Activated CD4-positive, alpha-beta memory T cell treated with anti-CD3 and anti-CD28 coated beads for 36 hours (primary cell): ENCODE results near the gene TMEM35A. TPM values are rescaled to one million over a fixed set of nuclear protein-coding genes. Genes with fewer than 3 reads are reported as not detected.
"Not testable (repeated sequence)": the region's sequence is repeated elsewhere in the genome, so short reads cannot be mapped to it uniquely, and the experiment has no call there.

ENCODE experiments used
- CTCF ChIA-PET: fragments of 350-600 bp; sonication (Branson Sonifier 250); formaldehyde crosslinking; loops from one replicate; lab custom pipeline; 2021; ENCODE audit warnings: antibody characterized with exemption, inconsistent platforms; lab: Charles Lee
- POLR2A ChIA-PET: fragments of 350-600 bp; sonication (Branson Sonifier 250); formaldehyde crosslinking; loops from one replicate; lab custom pipeline; 2021; ENCODE audit warnings: antibody characterized with exemption; lab: Charles Lee
- DNase-seq: peaks from one replicate; pipeline ENCODE4 v3.0.0-alpha.2; 2020
- H3K27ac Mint-ChIP-seq: one replicate; pipeline ENCODE4 v1.8.0; 2021; ENCODE audit warnings: mixed read lengths
- H3K27me3 Mint-ChIP-seq: one replicate; pipeline ENCODE4 v1.8.0; 2021; ENCODE audit warnings: mixed read lengths
- H3K36me3 Mint-ChIP-seq: one replicate; pipeline ENCODE4 v1.8.0; 2021; ENCODE audit warnings: mixed read lengths
- H3K4me1 Mint-ChIP-seq: one replicate; pipeline ENCODE4 v1.8.0; 2021; ENCODE audit warnings: low read depth, mixed read lengths
- H3K4me3 Mint-ChIP-seq: one replicate; pipeline ENCODE4 v1.8.0; 2021; ENCODE audit warnings: mild to moderate bottlenecking, mixed read lengths
- H3K9me3 Mint-ChIP-seq: one replicate; pipeline ENCODE4 v1.8.0; 2021; ENCODE audit warnings: mixed read lengths
- intact Hi-C: fragments of 100-400 bp; cut with micrococcal nuclease; formaldehyde crosslinking; loops from one replicate; pipeline ENCODE4 v1.15.1; 2023
- total RNA-seq, 2 experiments: library from RNA; stranded (reverse); gene quantifications; one replicate each; pipeline ENCODE4 v1.2.3, GENCODE V29; 2021

Gene TMEM35A, protein sequence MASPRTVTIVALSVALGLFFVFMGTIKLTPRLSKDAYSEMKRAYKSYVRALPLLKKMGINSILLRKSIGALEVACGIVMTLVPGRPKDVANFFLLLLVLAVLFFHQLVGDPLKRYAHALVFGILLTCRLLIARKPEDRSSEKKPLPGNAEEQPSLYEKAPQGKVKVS
- total RNA-seq, result not detected

DNA sequence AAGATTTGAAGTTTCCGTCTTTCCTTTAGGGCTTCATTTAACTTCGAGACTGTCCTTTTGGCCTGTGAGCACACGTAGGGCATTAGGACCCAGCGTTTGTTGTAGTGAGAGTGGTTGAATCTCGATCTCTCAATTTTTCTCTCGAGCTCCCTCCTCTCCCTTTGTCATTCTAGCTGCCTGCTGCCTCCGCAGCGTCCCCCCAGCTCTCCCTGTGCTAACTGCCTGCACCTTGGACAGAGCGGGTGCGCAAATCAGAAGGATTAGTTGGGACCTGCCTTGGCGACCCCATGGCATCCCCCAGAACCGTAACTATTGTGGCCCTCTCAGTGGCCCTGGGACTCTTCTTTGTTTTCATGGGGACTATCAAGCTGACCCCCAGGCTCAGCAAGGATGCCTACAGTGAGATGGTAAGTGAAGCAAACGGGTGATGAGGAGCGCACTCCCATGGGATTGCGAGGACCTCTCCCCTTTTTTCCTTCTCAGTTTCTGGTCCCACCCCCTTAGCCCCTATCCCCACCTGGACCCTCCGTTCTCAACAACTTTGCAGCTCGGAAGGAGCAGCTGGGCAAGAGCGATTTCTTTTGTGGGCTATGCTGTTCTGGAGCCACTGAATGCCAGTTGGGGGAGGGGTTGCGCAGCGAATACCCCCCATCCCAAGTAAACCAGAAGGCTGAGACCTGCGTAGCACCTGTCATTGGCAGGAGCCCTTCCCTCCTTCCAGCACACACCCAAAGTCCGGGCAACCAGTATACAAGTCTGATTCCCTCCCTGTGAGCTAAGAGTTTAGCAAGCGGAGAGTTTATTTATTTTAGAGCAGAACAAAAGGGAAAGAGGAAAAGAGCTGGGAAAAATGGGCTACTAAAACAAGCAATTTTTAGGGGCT lies at the start of gene TMEM35A:
Gene TMEM35A, plus strand, starts transcription at position 164 of the 883 bp plus-strand sequence. Its CDS starts 124 bp downstream, at position 288.
- CTCF ChIA-PET, result no interaction called here
- POLR2A ChIA-PET, result no interaction called here

DNA sequence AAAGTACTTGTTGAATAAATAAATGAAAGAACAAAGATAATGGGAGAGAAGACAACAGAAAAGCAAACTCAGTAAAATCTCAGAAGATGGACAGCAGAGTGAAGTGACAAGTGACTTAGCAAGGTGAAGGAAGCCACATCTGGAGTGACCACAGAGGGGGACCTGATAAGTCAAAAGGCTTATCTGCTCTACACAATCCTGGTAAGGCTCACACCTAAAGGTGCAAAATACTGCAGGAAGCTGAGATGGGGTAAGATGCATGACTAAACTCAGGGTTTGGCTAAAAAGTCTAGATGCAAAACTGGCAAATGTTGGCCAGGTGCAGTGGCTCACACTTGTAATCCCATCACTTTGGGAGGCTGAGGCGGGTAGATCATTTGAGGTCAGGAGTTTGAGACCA lies 49.0 kb upstream of the TMEM35A start:
- Mint-ChIP-seq H3K9me3 (no peaks in the 10 kb centered on the region), H3K36me3 (peaks cover 21% of the 10 kb centered on the region), H3K27me3 (no peaks in the 10 kb centered on the region), H3K27ac (no peak overlapping the region), H3K4me3 (no peak overlapping the region), H3K4me1 (peaks cover 3% of the 10 kb centered on the region)
- no peak for DNase-seq
- ChIA-PET POLR2A (no interaction called here), CTCF (no interaction called here)
- intact Hi-C loops, result no loop called here

More for the DNA sequence above, at the start of gene TMEM35A:
- Mint-ChIP-seq H3K36me3 (no peaks in the 10 kb centered on the region), H3K4me3 (no peak within 1 kb of the TSS), H3K4me1 (peaks cover 5% of the 10 kb centered on the region), H3K9me3 (no peaks in the 10 kb centered on the region), H3K27me3 (peaks cover 14% of the 10 kb centered on the region), H3K27ac (no peak within 1 kb of the TSS)
- no peak for DNase-seq
- intact Hi-C loops, result no loop called here

DNA sequence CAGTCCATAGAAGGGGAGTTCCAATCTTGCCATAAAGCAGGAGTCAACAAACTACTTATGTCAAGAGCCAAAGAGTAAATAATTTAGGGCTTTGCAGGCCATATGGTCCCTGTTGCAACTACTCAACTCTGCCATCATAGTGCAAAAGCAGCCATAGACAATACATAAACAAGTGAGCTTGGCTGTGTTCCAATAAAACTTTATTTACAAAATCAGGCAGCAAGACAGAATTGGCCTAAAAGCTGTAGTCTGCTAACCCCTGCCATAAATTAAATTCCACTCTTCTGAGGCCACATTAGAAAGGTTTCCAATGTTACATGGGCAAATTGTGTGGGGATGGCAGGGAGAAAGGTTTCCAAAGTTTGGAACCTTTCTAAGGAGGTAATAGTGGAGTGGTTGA lies 41.4 kb upstream of the TMEM35A start:
- CTCF ChIA-PET, result no interaction called here
- intact Hi-C loops, result no loop called here
- no peak overlapping the region for H3K27ac Mint-ChIP-seq

DNA sequence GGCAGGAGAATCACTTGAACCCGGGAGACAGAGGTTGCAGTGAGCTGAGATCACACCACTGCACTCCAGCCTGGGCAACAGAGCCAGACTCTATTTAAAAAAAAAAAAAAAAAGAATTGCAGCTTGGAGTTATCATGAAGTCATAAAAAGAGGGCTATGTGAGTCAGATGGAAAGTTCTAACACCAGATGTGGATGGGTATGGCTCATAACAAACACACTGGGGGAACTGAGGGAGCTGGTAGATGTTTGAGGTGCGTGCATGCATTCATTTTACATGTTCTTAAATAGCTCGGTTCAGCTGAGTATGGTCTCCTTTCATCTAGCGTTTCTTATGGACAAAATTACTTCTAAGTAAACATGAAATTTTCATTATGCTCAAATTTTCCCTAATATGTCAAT lies 38.5 kb upstream of the TMEM35A start:
- Mint-ChIP-seq H3K27me3 (no peaks in the 10 kb centered on the region), H3K36me3 (peaks cover 9% of the 10 kb centered on the region), H3K9me3 (no peaks in the 10 kb centered on the region), H3K27ac (no peak overlapping the region), H3K4me3 (no peak overlapping the region), H3K4me1 (peaks cover 7% of the 10 kb centered on the region)
- ChIA-PET POLR2A (no interaction called here), CTCF (interaction anchor here (0.6 kb wide), 1 partner anchor 190 kb away, joined by 3 read pairs; no protein-coding TSS in a partner anchor)
- intact Hi-C loops, result no loop called here
- peak; percentile 15 for DNase-seq

More for the DNA sequence above, 41.4 kb upstream of the TMEM35A start:
- H3K4me3 Mint-ChIP-seq, result no peak overlapping the region
- H3K36me3 Mint-ChIP-seq, result peaks cover 10% of the 10 kb centered on the region
- no peaks in the 10 kb centered on the region for H3K27me3 Mint-ChIP-seq
- POLR2A ChIA-PET, result no interaction called here
- no peaks in the 10 kb centered on the region for H3K9me3 Mint-ChIP-seq
- no peak for DNase-seq
- H3K4me1 Mint-ChIP-seq, result peaks cover 4% of the 10 kb centered on the region

DNA sequence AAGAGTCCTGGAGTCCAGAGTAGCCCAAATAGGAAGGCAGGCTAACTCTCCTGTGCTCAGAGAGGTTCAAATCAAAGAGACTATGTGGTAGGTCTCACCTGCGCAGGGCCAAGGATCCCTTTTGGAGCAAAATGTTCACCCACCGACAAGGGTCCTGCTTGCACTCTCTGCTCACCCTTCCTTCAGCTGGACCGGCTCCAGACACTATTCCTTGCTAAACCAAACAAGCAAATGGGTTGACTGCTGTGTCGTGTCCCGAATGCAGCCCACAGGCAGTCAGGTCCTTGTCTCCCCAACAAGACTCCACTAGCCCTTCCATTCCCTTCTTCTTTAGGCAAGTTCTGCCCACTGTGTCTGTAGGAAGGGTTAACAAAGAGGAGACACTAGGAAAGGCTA lies 27.5 kb upstream of the TMEM35A start:
- no peak for DNase-seq
- intact Hi-C loops, result loop anchor here (1.0 to 10.0 kb wide), 4 partner anchors 46 to 219 kb away; no protein-coding TSS in a partner anchor
- H3K36me3 Mint-ChIP-seq, result peaks cover 3% of the 10 kb centered on the region
- no peaks in the 10 kb centered on the region for H3K9me3 Mint-ChIP-seq
- H3K27me3 Mint-ChIP-seq, result no peaks in the 10 kb centered on the region
- POLR2A ChIA-PET, result no interaction called here
- peak overlapping the region; percentile 96 for H3K27ac Mint-ChIP-seq
- H3K4me3 Mint-ChIP-seq, result peak overlapping the region; percentile 86
- CTCF ChIA-PET, result no interaction called here
- peaks cover 18% of the 10 kb centered on the region for H3K4me1 Mint-ChIP-seq

DNA sequence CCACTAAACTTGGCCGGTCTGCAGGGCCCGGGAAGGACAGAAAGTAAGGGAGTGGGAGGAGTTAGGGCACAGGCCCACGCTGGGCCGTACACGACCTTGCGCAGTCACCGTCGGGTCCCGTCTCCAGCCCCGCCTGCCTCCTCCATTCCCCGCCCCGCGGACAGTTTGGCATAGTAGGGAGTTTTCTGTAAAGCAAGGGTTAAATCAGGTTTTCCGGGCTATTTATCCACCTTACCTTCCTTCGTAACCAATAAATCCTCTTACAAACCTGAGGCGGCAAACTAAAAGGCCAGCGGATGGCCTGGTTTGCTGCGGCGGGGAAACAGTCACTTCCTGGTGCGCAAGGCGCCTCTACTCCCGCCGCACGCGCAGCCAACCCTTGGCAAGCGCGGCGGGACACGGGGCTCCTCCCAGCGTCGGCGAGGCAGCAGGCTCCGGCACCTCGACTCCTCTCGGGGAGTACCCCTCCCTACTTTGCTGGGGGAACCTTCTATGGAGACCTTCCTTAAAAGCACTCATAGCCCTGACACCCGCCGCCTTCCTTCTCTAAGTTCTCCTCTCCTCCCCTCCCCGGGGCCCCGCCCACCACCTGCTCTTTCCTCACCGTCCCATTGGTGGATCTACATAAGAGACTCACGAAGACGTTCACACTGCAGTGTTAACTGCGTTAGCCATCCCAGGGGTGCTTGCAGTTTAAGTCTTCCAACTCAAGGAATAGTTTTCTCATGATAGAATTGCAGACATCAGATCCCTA lies 27.0 kb upstream of the TMEM35A start, which contains the start of gene TRMT2B:
Gene TRMT2B, minus strand, starts transcription at position 563 of the 754 bp plus-strand sequence. CDS start 9,822 bp downstream, outside the sequence.
- ChIA-PET POLR2A (no interaction called here), CTCF (no interaction called here)
- peak within 1 kb of the TSS; percentile 96 for H3K27ac Mint-ChIP-seq
- H3K36me3 Mint-ChIP-seq, result peaks cover 3% of the 10 kb centered on the region
- H3K27me3 Mint-ChIP-seq, result no peaks in the 10 kb centered on the region
- peaks cover 19% of the 10 kb centered on the region for H3K4me1 Mint-ChIP-seq
- DNase-seq, result peak; percentile 87
- H3K4me3 Mint-ChIP-seq, result peak within 1 kb of the TSS; percentile 86
- intact Hi-C loops, result loop anchor here (1.0 to 10.0 kb wide), 4 partner anchors 46 to 219 kb away; no protein-coding TSS in a partner anchor
- no peaks in the 10 kb centered on the region for H3K9me3 Mint-ChIP-seq

DNA sequence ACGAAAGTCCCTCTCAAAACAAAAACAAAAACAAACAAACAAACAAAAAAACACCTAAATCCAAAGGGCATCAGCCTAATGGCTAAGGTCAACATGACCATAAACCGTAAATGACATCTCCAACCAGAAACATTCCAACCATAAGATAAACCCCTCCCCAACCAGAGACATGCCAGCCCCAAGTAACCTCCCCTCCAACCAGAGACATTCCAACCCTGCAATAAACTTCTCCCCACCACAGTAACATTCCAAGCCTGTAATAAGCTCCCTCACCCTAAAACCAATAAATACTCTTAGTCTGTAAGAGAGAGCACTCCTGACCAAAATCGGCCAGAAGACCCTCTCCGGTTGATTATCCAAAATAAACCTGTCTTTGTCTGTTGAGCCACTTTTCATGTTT lies 22.1 kb upstream of the TMEM35A start:
- H3K27ac Mint-ChIP-seq, H3K27me3 Mint-ChIP-seq, CTCF ChIA-PET, POLR2A ChIA-PET, H3K4me1 Mint-ChIP-seq, H3K9me3 Mint-ChIP-seq, DNase-seq, H3K36me3 Mint-ChIP-seq, H3K4me3 Mint-ChIP-seq: not testable (repeated sequence)
- intact Hi-C loops, result loop anchor here (10.0 kb wide), 1 partner anchor 62 kb away; no protein-coding TSS in a partner anchor

DNA sequence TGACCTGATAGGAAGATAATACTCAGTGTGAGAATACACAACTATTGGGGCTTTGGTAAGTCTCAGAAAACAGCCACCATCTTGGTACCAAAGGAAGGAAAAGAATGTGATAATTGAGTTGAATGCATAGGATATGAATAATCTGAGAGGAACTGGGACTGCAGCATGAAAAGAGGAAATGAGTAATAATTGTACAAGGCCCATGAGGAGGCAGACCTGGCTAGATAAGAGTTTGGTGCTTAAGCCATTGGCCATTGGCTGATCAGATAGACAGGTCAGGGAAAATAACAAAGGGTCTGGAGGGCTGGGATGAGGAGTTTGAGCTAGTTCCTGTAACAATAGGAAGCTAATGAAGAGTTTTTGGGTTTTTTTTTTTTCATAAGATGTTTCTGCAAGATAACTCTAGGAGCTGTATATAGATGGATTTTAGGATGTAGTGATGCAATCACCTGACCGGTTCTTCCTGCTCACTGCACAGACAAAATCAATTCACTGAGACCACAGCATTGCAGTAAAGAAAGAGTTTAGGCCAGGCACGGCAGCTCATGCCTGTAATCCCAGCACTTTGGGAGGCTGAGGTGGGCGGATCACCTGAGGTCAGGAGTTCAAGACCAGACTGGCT lies 21.5 kb upstream of the TMEM35A start:
- POLR2A ChIA-PET, result no interaction called here
- no peak overlapping the region for H3K4me3 Mint-ChIP-seq
- H3K27me3 Mint-ChIP-seq, result no peaks in the 10 kb centered on the region
- DNase-seq, result no peak
- intact Hi-C loops, result loop anchor here (10.0 kb wide), 1 partner anchor 62 kb away; no protein-coding TSS in a partner anchor
- H3K9me3 Mint-ChIP-seq, result no peaks in the 10 kb centered on the region
- CTCF ChIA-PET, result no interaction called here
- H3K36me3 Mint-ChIP-seq, result no peaks in the 10 kb centered on the region
- H3K27ac Mint-ChIP-seq, result no peak overlapping the region
- peaks cover 9% of the 10 kb centered on the region for H3K4me1 Mint-ChIP-seq

DNA sequence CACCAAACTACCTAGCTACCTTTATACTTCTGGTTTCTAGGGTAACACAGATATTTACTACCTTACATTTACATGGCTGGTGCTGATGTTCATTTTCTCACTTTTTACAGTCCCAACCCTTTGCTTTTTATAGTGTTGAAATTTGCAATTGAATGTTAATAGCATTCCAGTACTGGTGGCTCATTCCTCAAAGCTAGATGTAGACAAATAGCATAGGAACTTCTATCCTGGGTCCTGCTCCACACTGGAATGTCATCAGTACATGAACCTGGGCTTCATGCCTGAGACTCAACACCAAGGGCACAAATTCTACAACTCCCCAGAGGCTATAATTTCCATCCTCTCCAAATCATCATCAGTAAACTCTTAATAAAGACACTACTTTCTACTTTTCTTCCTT lies 16.5 kb upstream of the TMEM35A start:
- Mint-ChIP-seq H3K9me3 (no peaks in the 10 kb centered on the region), H3K36me3 (no peaks in the 10 kb centered on the region), H3K27me3 (peaks cover 2% of the 10 kb centered on the region), H3K4me3 (no peak overlapping the region), H3K4me1 (peaks cover 3% of the 10 kb centered on the region), H3K27ac (no peak overlapping the region)
- intact Hi-C loops, result no loop called here
- no peak for DNase-seq
- POLR2A ChIA-PET, result no interaction called here
- CTCF ChIA-PET, result no interaction called here

DNA sequence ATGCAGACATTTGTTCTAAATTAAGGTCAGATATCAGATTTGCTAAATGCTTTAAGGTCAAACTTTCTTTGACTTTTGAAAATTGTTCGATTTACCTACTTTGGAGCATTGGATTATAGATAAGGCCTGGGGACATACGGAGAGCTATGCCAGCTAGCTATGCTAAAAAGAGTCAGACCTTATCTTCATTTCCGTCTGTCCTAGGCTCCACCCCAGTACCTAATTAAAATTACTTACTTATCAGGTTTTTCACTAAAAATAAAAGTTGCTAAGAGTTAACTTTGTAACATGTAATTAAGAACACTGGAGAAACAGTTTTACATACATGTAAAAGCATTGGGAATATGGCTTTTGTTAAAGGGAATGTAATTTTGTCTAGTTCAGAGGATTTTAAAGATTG lies 7.1 kb upstream of the TMEM35A start:
- DNase-seq, result no peak
- Mint-ChIP-seq H3K36me3 (no peaks in the 10 kb centered on the region), H3K27me3 (no peaks in the 10 kb centered on the region), H3K4me3 (no peak overlapping the region), H3K4me1 (no peaks in the 10 kb centered on the region), H3K9me3 (no peaks in the 10 kb centered on the region), H3K27ac (no peak overlapping the region)
- ChIA-PET CTCF (no interaction called here), POLR2A (no interaction called here)
- intact Hi-C loops, result no loop called here

DNA sequence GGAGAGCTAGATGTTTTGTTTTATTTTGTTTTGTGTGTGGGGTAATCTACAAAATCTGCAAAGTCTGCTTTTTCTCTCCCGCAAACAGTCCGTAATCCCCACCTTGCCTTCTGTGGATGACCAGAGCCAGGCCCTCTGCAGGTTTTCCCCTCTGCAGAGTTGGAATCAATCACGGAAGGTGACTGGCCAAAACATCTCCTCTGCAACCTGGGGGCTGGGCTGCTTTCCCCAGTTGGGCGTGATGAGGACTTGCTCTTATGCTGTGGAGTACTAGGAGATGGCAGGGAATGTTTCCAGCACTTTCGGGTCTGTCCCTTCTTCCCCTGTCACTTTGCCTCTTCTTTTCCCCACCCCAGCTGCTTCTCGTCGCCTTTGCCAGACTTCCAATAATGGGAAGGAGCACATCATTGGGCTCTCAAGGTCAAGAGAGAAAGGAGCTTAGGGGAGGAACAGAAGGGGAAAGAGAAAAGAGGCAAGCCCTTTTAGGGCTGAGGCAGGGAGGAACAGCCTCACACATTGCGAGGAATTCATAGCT lies 1.1 kb downstream of the TMEM35A start:
- intact Hi-C loops, result no loop called here
- Mint-ChIP-seq H3K36me3 (no peaks in the 10 kb centered on the region), H3K4me1 (peaks cover 5% of the 10 kb centered on the region)

More for the DNA sequence above, 1.1 kb downstream of the TMEM35A start:
- Mint-ChIP-seq H3K27ac (no peak overlapping the region), H3K4me3 (no peak overlapping the region), H3K9me3 (no peaks in the 10 kb centered on the region), H3K27me3 (peaks cover 14% of the 10 kb centered on the region)
- DNase-seq, result no peak
- ChIA-PET CTCF (no interaction called here), POLR2A (no interaction called here)
